Stimulated activated CD8-positive, alpha-beta memory T cell treated with anti-CD3 and anti-CD28 coated beads, Interleukin-4, amount 100 ng/mL, for 48 hours (primary cell): ENCODE data around the gene MASP2.

Experiments used
- DNase-seq: peaks from one replicate; pipeline ENCODE4 v3.0.0-alpha.2; 2020

MASP2 gene

DNA sequence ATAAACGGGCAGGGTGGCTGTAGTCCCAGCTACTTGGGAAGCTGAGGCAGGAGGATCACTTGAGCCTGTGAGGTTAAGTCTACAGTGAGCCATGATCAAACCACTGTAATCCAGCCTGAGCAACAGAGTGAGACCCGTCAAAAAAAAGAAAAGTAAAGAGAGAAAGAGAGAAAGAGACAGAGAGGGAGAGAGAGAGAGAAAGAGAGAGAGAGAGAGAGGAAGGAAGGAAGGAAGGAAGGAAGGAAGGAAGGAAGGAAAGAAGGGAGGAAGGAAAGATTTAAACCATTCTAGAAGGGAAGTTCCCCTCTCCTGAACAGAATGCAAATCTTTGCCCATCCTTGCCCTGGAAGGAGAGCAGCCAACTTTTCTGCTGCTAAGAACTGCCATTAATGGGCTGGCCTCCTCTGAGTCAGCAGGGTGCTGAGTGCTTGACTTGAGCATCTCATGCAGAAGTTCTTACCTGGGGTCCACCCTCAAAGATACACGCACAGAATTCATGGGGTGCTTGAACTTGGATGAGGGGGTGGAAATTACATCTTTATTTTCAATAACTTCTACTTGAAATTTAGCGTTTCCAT, 59.1 kb downstream of the MASP2 start:
- DNase-seq: no peak

- no peak for DNase-seq
These were observed 60.5 kb downstream of the MASP2 start for GRCh38 chr1:10986525-10986890.

DNA sequence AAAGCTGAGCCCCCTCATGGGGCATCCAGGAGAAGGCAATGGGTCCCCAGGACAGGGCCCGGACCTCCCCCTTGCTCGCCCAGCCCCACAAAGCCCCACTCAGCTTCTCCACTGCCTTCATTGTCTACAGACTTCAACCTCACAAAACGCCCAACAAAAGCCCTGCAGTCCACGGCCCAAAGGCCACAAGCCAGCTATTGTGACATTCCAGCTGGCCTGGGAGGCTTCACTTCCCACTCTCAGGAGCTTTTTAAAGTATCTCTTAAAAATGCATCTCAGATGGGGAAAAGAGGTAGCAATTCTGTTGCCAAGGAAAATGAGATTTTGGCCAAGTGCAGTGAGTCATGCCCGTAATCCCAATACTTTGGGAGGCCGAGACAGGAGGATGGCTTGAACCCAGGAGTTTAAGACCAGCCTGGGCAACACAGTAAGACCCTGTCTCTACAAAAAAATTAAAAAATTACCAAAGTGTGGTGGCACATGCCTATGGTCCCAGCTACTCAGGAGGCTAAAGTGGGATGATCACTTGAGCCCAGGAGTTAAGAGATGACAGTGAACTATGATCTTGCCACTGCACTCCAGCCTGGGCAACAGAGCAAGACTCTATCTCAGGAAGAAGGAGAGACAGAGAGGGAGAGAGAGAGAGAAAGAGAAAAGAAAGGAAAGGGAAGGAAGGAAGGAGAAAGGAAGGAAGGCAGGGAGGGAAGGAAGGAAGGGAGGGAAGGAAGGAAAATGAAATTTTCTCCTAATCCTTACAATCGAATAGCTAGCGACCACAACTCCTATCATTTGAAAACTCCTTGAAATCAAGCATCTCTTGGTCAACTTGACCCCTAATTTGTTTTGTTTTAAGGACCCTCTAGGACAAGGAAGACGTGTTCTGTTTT, 66.0 kb downstream of the MASP2 start:
- DNase-seq: no peak

DNA sequence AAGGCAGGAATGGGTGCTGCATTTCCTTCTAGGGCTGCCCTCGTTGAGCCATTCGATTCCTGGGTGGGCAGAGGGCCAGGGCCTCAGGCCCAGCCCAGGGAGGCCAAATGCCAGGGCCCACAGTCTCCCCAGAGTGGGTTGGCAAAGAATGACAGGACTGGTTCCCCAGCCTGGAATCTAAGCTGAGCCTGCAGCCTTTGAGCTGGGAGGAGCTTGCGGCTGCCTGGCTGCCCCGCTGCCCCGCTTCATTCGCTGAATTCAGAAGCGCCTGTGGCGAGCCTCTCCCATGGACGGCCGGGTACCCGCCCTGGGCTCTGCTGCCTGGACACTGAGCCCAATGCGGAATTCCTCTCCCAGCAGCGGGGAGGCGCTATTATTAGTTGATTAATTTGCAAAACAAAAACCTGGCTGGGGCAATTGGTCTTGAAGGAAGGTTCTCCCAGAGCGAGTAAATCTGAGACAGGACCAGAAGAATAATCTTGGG, 66.9 kb downstream of the MASP2 start:
- DNase-seq: no peak

DNA sequence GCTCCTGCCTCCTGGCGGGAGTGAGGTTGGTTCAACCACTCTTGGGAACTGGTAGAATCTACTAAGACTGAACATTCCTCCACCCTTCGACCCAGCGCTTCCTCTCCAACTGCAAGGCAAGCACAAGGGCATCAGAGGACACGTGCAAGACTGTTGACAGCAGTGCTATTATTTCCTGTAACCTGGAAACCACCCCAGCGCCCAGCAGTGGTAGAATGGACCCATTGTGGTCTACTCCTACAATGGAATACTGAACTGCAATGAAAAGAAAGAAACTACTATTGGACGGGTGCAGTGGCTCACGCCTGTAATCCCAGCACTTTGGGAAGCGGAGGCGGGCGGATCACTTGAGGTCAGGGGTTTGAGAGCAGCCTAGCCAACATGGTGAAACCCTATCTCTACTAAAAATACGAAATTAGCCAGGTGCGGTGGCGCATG, 67.5 kb downstream of the MASP2 start:
- DNase-seq: no peak

DNA sequence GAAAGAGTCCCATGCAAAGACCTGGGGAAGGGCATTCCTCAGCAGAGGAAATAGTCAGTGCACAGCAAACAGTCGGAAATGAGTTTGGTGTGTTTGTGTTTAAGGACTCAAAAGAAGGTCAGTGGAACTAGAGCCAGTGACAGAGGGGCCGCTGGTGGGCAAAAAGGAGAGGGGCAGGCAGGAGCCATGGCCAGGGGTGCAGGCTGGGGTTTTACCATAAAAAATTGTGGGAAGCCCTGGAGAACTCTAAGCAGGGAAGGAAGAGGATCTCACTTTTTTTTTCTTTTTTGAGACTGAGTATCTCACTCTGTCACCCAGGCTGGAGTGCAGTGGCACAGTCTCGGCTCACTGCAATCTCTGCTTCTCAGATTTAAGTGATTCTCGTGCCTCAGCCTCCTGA, 68.3 kb downstream of the MASP2 start:
- no peak for DNase-seq
